OCI-LY1 (cell line): ENCODE results near the gene ALDH1A1.

Source experiments
- EZH2 ChIP-seq: fragments of 200-600 bp; sonication (generic), shearing (Covaris generic); IDR thresholded peaks from 2 replicates; pipeline ENCODE4 v1.8.0; 2017; ENCODE audit warnings: borderline replicate concordance, mixed run types, mild to moderate bottlenecking, antibody characterized with exemption, low read length, moderate library complexity, mixed read lengths
- TF ChIP-seq, protein P1 (sequence below): fragments of 200-600 bp; sonication (generic), shearing (Covaris generic); IDR thresholded peaks from 2 replicates; pipeline ENCODE4 v1.5.1; 2017; ENCODE audit warnings: mild to moderate bottlenecking, antibody characterized with exemption, low read length, moderate library complexity, mixed read lengths

DNA sequence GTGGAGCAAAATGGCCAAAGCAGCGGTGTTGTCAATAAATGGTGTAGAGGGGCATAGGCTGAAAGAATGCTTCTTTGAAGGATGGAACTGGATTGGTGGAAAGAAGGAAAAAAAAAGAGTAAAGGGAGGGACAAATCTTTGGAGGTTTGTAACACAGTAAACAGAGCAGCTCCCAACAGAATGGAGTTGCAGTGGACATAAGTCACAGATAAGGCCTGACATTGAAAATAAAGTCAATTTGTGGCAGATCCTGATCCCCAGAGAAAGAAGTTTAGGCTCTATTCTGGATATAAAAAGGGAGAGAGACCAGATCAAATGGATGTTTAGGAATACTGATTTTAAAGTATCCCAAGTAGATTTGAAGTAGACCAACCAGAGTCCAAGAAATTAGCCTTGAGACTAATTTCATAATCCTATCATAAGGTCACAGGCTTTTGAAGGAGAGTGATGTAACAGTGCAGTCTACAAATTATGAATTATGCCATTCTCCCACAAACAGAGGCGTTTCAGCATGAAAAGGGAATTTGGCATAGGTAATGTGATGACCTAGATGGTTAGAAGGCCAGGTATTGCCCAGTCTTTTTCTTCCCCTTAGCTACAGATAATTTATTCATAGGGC, 8.9 kb downstream of the ALDH1A1 start:
- TF ChIP-seq, protein P1, sequence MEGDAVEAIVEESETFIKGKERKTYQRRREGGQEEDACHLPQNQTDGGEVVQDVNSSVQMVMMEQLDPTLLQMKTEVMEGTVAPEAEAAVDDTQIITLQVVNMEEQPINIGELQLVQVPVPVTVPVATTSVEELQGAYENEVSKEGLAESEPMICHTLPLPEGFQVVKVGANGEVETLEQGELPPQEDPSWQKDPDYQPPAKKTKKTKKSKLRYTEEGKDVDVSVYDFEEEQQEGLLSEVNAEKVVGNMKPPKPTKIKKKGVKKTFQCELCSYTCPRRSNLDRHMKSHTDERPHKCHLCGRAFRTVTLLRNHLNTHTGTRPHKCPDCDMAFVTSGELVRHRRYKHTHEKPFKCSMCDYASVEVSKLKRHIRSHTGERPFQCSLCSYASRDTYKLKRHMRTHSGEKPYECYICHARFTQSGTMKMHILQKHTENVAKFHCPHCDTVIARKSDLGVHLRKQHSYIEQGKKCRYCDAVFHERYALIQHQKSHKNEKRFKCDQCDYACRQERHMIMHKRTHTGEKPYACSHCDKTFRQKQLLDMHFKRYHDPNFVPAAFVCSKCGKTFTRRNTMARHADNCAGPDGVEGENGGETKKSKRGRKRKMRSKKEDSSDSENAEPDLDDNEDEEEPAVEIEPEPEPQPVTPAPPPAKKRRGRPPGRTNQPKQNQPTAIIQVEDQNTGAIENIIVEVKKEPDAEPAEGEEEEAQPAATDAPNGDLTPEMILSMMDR, result no peak
- TF ChIP-seq EZH2, result no peak
